Smooth muscle cell (in vitro differentiated cells): ENCODE data around the gene HLA-DOB. TPM values are rescaled to one million over a fixed set of nuclear protein-coding genes. Genes with fewer than 3 reads are reported as not detected.

Experiments
- DNase-seq: peaks from one replicate; lab custom pipeline; 2025; ENCODE audit not compliant: unreplicated experiment; lab: John Stamatoyannopoulos, UW
- H2AFZ ChIP-seq: fragments of 200-600 bp; sonication (generic); 2 replicates; pipeline ENCODE4 v1.6.0; 2016; ENCODE audit warnings: antibody characterized with exemption, low read depth, mild to moderate bottlenecking
- H3F3A ChIP-seq: fragments of 200-600 bp; sonication (generic); 2 replicates; pipeline ENCODE4 v1.6.0; 2017; ENCODE audit warnings: antibody characterized with exemption, low read depth
- H3K27ac ChIP-seq: fragments of 200-600 bp; sonication (generic); 2 replicates; pipeline ENCODE4 v1.5.1; 2016; ENCODE audit warnings: low read depth, mild to moderate bottlenecking
- H3K27me3 ChIP-seq: fragments of 200-600 bp; sonication (generic); 2 replicates; pipeline ENCODE4 v1.6.1; 2016; ENCODE audit warnings: low read depth, mild to moderate bottlenecking
- H3K36me3 ChIP-seq: fragments of 200-600 bp; sonication (generic); 2 replicates; pipeline ENCODE4 v1.5.1; 2016; ENCODE audit warnings: low read depth
- H3K4me1 ChIP-seq: fragments of 200-600 bp; sonication (generic); 2 replicates; pipeline ENCODE4 v1.5.1; 2016; ENCODE audit warnings: low read depth
- H3K4me2 ChIP-seq: fragments of 200-600 bp; sonication (generic); 2 replicates; pipeline ENCODE4 v1.6.0; 2016; ENCODE audit warnings: mild to moderate bottlenecking
- H3K4me3 ChIP-seq: fragments of 200-600 bp; sonication (generic); 2 replicates; pipeline ENCODE4 v1.5.1; 2016; ENCODE audit warnings: mild to moderate bottlenecking
- H3K79me2 ChIP-seq: fragments of 200-600 bp; sonication (generic); 2 replicates; pipeline ENCODE4 v1.6.0; 2016; ENCODE audit warnings: low read depth, mild to moderate bottlenecking
- H3K9ac ChIP-seq: fragments of 200-600 bp; sonication (generic); 2 replicates; pipeline ENCODE4 v1.6.0; 2016; ENCODE audit warnings: low read depth
- H3K9me3 ChIP-seq: fragments of 200-600 bp; sonication (generic); replicated peaks from 2 replicates; pipeline ENCODE4 v1.5.1; 2016; ENCODE audit warnings: low read depth
- H4K20me1 ChIP-seq: fragments of 200-600 bp; sonication (generic); 2 replicates; pipeline ENCODE4 v1.6.0; 2016; ENCODE audit warnings: low read depth
- WGBS: methylation state at CpG from one replicate; pipeline ENCODE4 v1.1.7; 2016; ENCODE audit warnings: low lambda C conversion rate; 5-methylcytosine and 5-hydroxymethylcytosine counted together
- polyA plus RNA-seq: library from polyadenylated mRNA; unstranded; fragments of >200 nt; fragmentation: Nextera tagmentation; extraction: Ambion mirVana; gene quantifications from 2 replicates; pipeline ENCODE4 v1.2.1, GENCODE V29; 2016
- total RNA-seq: library from RNA; depleted of rRNA; stranded (reverse); fragments of >200 nt; gene quantifications from 2 replicates; pipeline ENCODE4 v1.2.3, GENCODE V29; 2014
- TF ChIP-seq, protein P1 (sequence below): fragments of 200-600 bp; sonication (generic); IDR thresholded peaks from 2 replicates; pipeline ENCODE4 v1.5.1; 2017; ENCODE audit warnings: borderline replicate concordance, mild to moderate bottlenecking, antibody characterized with exemption; ENCODE audit not compliant: insufficient read depth, poor library complexity, severe bottlenecking

Gene HLA-DOB
- total and polyA plus RNA-seq, 2 experiments from 2014 or later = 0.09 TPM; not detected in 1

DNA sequence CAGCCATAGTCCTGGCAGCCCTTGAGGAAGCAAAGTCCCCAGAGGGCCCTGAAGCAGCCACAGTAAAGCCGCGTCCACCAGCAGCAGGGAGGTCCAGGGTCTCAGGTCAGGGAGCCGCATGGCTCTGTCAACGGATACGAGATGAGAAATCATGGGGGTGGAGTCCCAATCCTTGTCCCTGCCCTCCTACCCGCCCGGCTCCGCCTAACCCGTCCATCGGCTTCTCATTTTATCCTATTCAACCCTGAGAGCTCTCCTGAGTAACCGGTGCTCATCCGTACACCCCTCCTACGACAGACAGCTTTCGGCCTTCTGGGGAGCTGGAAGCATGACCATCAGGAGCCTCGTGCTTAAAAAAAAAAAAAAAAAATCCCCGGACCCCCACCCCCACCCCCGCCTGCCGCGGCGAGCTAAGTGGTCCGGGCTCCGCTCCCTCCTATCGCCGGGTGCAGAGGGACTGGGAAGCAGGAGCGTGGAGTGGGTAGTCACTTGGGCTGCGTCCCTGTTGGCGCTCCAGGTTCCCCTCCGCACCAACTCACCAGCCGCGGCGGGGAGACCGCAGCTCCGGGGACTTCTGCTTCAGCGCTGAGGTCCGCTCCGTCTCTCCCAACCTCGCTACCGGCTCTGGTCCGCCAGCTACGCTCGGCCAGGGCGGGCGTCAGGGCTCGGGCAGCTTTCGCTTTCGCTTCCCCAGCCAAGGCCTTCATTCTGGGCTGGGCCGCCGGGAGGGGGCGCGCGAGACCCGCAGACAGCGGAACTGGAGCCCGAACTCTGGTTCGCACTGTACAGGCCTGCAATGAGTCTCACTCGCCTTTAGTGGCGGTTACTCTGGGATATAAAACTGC is 21.5 kb upstream of the HLA-DOB start, which contains the start of gene TAP2:
TAP2 (minus strand) TSS at position 626 of the 845 bp plus-strand sequence; CDS start at position 120, 506 bp downstream.
- H3K4me2 ChIP-seq = peak within 1 kb of the TSS; percentile 90
- peak within 1 kb of the TSS; percentile 81 for H2AFZ ChIP-seq
- H3K9me3 ChIP-seq = no peaks in the 10 kb centered on the region
- H3K79me2 ChIP-seq = no peaks in the 10 kb centered on the region
- peak within 1 kb of the TSS; percentile 74 for H3K27ac ChIP-seq
- H3K9ac ChIP-seq = peak within 1 kb of the TSS; percentile 87
- no peaks in the 10 kb centered on the region for H3F3A ChIP-seq
- H3K27me3 ChIP-seq = peaks cover 15% of the 10 kb centered on the region
- 1% methylated on average over 48 of the region's 57 CpGs for WGBS
- TF ChIP-seq, protein P1, sequence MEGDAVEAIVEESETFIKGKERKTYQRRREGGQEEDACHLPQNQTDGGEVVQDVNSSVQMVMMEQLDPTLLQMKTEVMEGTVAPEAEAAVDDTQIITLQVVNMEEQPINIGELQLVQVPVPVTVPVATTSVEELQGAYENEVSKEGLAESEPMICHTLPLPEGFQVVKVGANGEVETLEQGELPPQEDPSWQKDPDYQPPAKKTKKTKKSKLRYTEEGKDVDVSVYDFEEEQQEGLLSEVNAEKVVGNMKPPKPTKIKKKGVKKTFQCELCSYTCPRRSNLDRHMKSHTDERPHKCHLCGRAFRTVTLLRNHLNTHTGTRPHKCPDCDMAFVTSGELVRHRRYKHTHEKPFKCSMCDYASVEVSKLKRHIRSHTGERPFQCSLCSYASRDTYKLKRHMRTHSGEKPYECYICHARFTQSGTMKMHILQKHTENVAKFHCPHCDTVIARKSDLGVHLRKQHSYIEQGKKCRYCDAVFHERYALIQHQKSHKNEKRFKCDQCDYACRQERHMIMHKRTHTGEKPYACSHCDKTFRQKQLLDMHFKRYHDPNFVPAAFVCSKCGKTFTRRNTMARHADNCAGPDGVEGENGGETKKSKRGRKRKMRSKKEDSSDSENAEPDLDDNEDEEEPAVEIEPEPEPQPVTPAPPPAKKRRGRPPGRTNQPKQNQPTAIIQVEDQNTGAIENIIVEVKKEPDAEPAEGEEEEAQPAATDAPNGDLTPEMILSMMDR = peak; percentile 97
- H3K36me3 ChIP-seq = no peaks in the 10 kb centered on the region
- H4K20me1 ChIP-seq = no peaks in the 10 kb centered on the region
- no peaks in the 10 kb centered on the region for H3K4me1 ChIP-seq
- DNase-seq = peak; percentile 92
- H3K4me3 ChIP-seq = peak within 1 kb of the TSS; percentile 95

DNA sequence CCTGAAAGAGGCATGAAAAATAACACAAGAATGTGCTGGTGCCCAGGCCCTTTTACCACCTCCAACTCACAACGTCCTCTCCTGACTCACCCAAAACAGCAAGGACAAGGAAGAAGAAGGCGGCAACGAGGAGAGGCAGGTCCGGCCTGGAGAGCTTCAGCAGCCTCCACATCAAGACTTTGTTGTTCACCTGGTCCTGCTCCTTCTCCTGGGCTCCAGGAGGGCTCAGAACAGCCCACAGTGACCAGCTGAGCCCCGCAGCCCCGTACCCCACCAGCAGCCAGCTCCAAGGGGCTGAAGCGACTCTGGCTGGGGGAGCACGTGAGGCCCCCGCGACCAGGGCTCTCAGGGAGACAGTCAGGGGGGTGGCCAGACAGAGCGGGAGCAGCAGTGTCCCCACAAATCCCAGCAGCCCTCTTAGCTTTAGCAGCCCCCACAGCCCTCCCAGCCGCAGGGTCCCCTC is 20.9 kb upstream of the HLA-DOB start:
- Histone ChIP-seq H3K36me3 (no peaks in the 10 kb centered on the region), H2AFZ (peak overlapping the region; percentile 81), H3F3A (no peaks in the 10 kb centered on the region), H3K9me3 (no peaks in the 10 kb centered on the region), H3K4me3 (peak overlapping the region; percentile 95), H3K27ac (peak overlapping the region; percentile 74), H3K27me3 (peaks cover 9% of the 10 kb centered on the region), H3K9ac (no peak overlapping the region), H3K79me2 (no peaks in the 10 kb centered on the region), H3K4me2 (peak overlapping the region; percentile 90), H4K20me1 (no peaks in the 10 kb centered on the region), H3K4me1 (no peaks in the 10 kb centered on the region)
- WGBS = 44% methylated on average over 12 of the region's 12 CpGs
- no peak for DNase-seq
- TF ChIP-seq, protein P1 = no peak

GRCh38 chr6:32836873-32837272 is 20.1 kb upstream of the HLA-DOB start:
- Histone ChIP-seq H3K9ac (no peak overlapping the region), H3K9me3 (no peaks in the 10 kb centered on the region), H3K79me2 (no peaks in the 10 kb centered on the region), H3K4me1 (no peaks in the 10 kb centered on the region), H3K4me2 (no peak overlapping the region), H3K36me3 (no peaks in the 10 kb centered on the region), H2AFZ (no peak overlapping the region), H3K4me3 (no peak overlapping the region), H3F3A (no peaks in the 10 kb centered on the region), H3K27me3 (peaks cover under 1% of the 10 kb centered on the region), H4K20me1 (no peaks in the 10 kb centered on the region), H3K27ac (no peak overlapping the region)
- WGBS = 94% methylated on average over 2 of the region's 2 CpGs
- DNase-seq = no peak
- TF ChIP-seq, protein P1 = no peak
